ENCODE results near the gene TFF1.

TFF1 gene

GRCh38 chr21:42397746-42398394 is 31.5 kb upstream of the TFF1 start:
- no peak for DNase-seq

GRCh38 chr21:42396799-42397745 is 30.7 kb upstream of the TFF1 start:
- DNase-seq = no peak

- no peak for DNase-seq
Measured at GRCh38 chr21:42395905-42396651, 29.7 kb upstream of the TFF1 start, which contains the start of gene TMPRSS3. Gene TMPRSS3 (minus strand): TSS chr21:42396052. CDS start chr21:42395417, 635 bp downstream.

- DNase-seq = no peak
Measured at GRCh38 chr21:42395302-42395701, 29.0 kb upstream of the TFF1 start.

- DNase-seq = no peak
Measured at GRCh38 chr21:42393443-42393950, 27.2 kb upstream of the TFF1 start.

GRCh38 chr21:42392731-42393442 is 26.6 kb upstream of the TFF1 start:
- no peak for DNase-seq

GRCh38 chr21:42391297-42391696 is 25.0 kb upstream of the TFF1 start:
- DNase-seq = no peak

- no peak for DNase-seq
Measured at GRCh38 chr21:42390696-42391095, 24.4 kb upstream of the TFF1 start.

- no peak for DNase-seq
Measured at GRCh38 chr21:42390193-42390592, 23.9 kb upstream of the TFF1 start.

- DNase-seq = no peak
Measured at GRCh38 chr21:42389449-42389835, 23.1 kb upstream of the TFF1 start.

- DNase-seq = no peak
Measured at GRCh38 chr21:42388740-42389448, 22.6 kb upstream of the TFF1 start.

- DNase-seq = no peak
Measured at GRCh38 chr21:42387843-42388340, 21.6 kb upstream of the TFF1 start.

- no peak for DNase-seq
Measured at GRCh38 chr21:42387164-42387563, 20.8 kb upstream of the TFF1 start.

- DNase-seq = no peak
Measured at GRCh38 chr21:42386034-42386591, 19.8 kb upstream of the TFF1 start.

- no peak for DNase-seq
Measured at GRCh38 chr21:42385619-42386018, 19.3 kb upstream of the TFF1 start.

GRCh38 chr21:42384989-42385388 is 18.7 kb upstream of the TFF1 start:
- no peak for DNase-seq

GRCh38 chr21:42384156-42384945 is 18.0 kb upstream of the TFF1 start:
- DNase-seq = no peak

- DNase-seq = no peak
Measured at GRCh38 chr21:42383331-42383730, 17.0 kb upstream of the TFF1 start.

GRCh38 chr21:42382915-42383314 is 16.6 kb upstream of the TFF1 start:
- DNase-seq = no peak

- DNase-seq = no peak
Measured at GRCh38 chr21:42381347-42381984, 15.1 kb upstream of the TFF1 start.

Measured in femur (tissue), 1 donor.